ENCODE data around the gene MEN1. TPM values are rescaled to one million over a fixed set of nuclear protein-coding genes. Genes with fewer than 3 reads are reported as not detected.
A peak's percentile ranks its signal among the peaks of the same experiment; 100 is the strongest.

MEN1 gene
- total and polyA plus RNA-seq, 9 of the 15 experiments (the other 6 are each of a cell fraction or from before 2014, with no cell fraction given) = 3.4 to 57.2 (median 19.3) TPM

- no peak for TF ChIP-seq ZNF280A (IDR thresholded peaks at IDR 0.05; ENCODE audit: low read depth, partially characterized antibody)
- no peak for TF ChIP-seq ZSCAN29 (IDR thresholded peaks at IDR 0.05)
- TF ChIP-seq KAT7 (CRISPR knock-in tag; IDR thresholded peaks at IDR 0.05; ENCODE audit: borderline replicate concordance) = no peak
- no peak for TF ChIP-seq CBX2 (IDR thresholded peaks at IDR 0.05; ENCODE audit: insufficient read depth, low read length, poor library complexity, severe bottlenecking)
- TF ChIP-seq KAT2B (IDR thresholded peaks at IDR 0.05; ENCODE audit: low read depth, low read length) = no peak
- no peak for TF ChIP-seq XRCC4 (IDR thresholded peaks at IDR 0.05; ENCODE audit: extremely low read depth, insufficient read depth, insufficient read length)
- TF ChIP-seq DMBX1 (CRISPR knock-in tag; IDR thresholded peaks at IDR 0.05; ENCODE audit: borderline replicate concordance) = peak; percentile 13; the same call in 1 of the 2 replicates
- no peak for TF ChIP-seq ZNF551 (CRISPR knock-in tag; IDR thresholded peaks at IDR 0.05)
- 0 out of 2 replicates have a peak, but pooled peaks have one; percentile 17 for TF ChIP-seq MXI1 (IDR thresholded peaks at IDR 0.05; ENCODE audit: low read depth, low read length)
- no peak for TF ChIP-seq KHSRP (IDR thresholded peaks at IDR 0.05)
- no peak for TF ChIP-seq YBX1 (IDR thresholded peaks at IDR 0.05)
- no peak for TF ChIP-seq MGA (IDR thresholded peaks at IDR 0.05)
- TF ChIP-seq ARID3B (CRISPR knock-in tag; IDR thresholded peaks at IDR 0.05; ENCODE audit: borderline replicate concordance) = no peak
These were observed at the start of gene MEN1 (continued) for GRCh38 chr11:64810271-64810890.
